ENCODE measurements around the gene SNCG. TPM values are rescaled to one million over a fixed set of nuclear protein-coding genes. Genes with fewer than 3 reads are reported as not detected.

The SNCG gene
- polyA plus RNA-seq (4.1 and 6.1 TPM in 2 replicates), polyA minus RNA-seq (2.8 TPM in 1 of 2 replicates, not detected in the other)

DNA sequence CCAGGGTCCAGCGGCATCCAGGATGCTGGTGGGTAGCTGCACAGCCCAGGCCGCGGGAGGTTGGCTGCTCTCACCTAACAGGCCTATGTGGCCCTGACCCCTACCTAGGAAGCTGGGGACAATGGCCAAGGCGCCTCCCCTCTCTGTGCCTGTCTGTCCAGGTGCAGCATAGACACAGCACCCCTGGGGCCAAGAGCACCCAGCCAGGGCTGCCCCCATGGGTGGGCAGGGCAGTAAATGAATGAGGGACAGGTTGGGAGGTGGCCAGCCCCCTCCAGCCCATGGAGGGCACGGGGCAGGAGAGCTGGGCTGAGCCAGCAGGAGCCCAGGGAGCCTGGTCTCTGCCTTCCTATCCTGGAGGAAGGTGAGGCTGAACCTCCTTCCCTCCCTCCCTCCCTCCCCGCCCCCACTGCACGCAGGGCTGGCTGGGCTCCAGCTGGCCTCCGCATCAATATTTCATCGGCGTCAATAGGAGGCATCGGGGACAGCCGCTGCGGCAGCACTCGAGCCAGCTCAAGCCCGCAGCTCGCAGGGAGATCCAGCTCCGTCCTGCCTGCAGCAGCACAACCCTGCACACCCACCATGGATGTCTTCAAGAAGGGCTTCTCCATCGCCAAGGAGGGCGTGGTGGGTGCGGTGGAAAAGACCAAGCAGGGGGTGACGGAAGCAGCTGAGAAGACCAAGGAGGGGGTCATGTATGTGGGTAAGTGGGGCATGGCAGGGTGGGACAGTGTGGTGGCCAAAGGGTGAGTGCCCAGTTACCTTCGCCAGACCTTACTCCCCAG is at the start of gene SNCG:
Gene SNCG (plus strand): TSS at position 484 of the 785 bp plus-strand sequence. CDS start 99 bp downstream, at position 583.
- Histone ChIP-seq H3K4me2 (ENCODE audit: low read length) (no peak within 1 kb of the TSS), H3F3A (ENCODE audit: insufficient read depth, low read length, poor library complexity, severe bottlenecking) (no peaks in the 10 kb centered on the region), H4K20me1 (ENCODE audit: insufficient read depth) (no peaks in the 10 kb centered on the region), H3K9me2 (ENCODE audit: insufficient read depth, low read length) (no peaks in the 10 kb centered on the region), H3K9ac (ENCODE audit: low read length) (no peak within 1 kb of the TSS), H3K4me3 (ENCODE audit: low read length) (no peak within 1 kb of the TSS), H3K36me3 (ENCODE audit: insufficient read depth, low read length) (no peaks in the 10 kb centered on the region), H3K27me3 (ENCODE audit: insufficient read depth, low read depth, low read length) (no peaks in the 10 kb centered on the region), H3K9me3 (ENCODE audit: low read length) (no peaks in the 10 kb centered on the region), H3K27ac (ENCODE audit: low read length) (no peak within 1 kb of the TSS), H2AFZ (ENCODE audit: low read depth, low read length) (no peak within 1 kb of the TSS), H3K79me2 (replicated peaks; ENCODE audit: insufficient read depth, low read length) (no peaks in the 10 kb centered on the region)
- TF ChIP-seq POLR2AphosphoS5 (IDR thresholded peaks at IDR 0.05) (no peak), EP300 (conservative IDR thresholded peaks at IDR 0.05; ENCODE audit: poor library complexity, severe bottlenecking) (no peak), EZH2 (IDR thresholded peaks at IDR 0.05; ENCODE audit: borderline replicate concordance, insufficient read depth, low read length, poor library complexity, severe bottlenecking) (no peak), SMC3 (conservative IDR thresholded peaks at IDR 0.05; ENCODE audit: poor library complexity) (no peak), RAD21 (conservative IDR thresholded peaks at IDR 0.05) (no peak), TAF1 (IDR thresholded peaks at IDR 0.05; ENCODE audit: low read depth) (no peak), REST (IDR thresholded peaks at IDR 0.05; ENCODE audit: borderline replicate concordance) (no peak), CTCF (IDR thresholded peaks at IDR 0.05; ENCODE audit: poor library complexity, severe bottlenecking) (no peak), MXI1 (conservative IDR thresholded peaks at IDR 0.05; ENCODE audit: poor library complexity, severe bottlenecking) (no peak)

DNA sequence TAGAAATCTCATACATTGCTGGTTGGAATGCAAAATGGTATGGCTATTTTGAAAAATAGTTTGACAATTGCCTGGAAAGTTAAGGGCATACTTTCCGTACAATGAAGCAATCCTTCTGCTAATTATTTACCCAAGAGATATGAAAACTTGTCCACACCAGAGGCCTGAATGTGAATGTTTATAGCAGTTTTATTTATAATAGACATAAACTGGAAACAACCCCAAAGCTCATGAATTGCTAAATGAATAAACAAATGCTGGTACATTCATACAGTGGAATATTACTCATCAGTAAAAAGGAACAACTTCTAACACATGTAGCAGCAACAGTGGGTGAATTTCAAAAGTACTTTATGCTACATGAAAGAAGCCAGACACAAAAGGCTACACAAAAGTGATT is 43.7 kb upstream of the SNCG start:
- H3K4me2 ChIP-seq (ENCODE audit: low read length): no peak overlapping the region

More for the DNA sequence above, 43.7 kb upstream of the SNCG start:
- no peak overlapping the region for H2AFZ ChIP-seq (ENCODE audit: low read depth, low read length)
- TF ChIP-seq MXI1 (conservative IDR thresholded peaks at IDR 0.05; ENCODE audit: poor library complexity, severe bottlenecking) (no peak), POLR2AphosphoS5 (IDR thresholded peaks at IDR 0.05) (no peak), EP300 (conservative IDR thresholded peaks at IDR 0.05; ENCODE audit: poor library complexity, severe bottlenecking) (no peak), REST (IDR thresholded peaks at IDR 0.05; ENCODE audit: borderline replicate concordance) (no peak), RAD21 (conservative IDR thresholded peaks at IDR 0.05) (no peak), TAF1 (IDR thresholded peaks at IDR 0.05; ENCODE audit: low read depth) (no peak), EZH2 (IDR thresholded peaks at IDR 0.05; ENCODE audit: borderline replicate concordance, insufficient read depth, low read length, poor library complexity, severe bottlenecking) (no peak), SMC3 (conservative IDR thresholded peaks at IDR 0.05; ENCODE audit: poor library complexity) (no peak), CTCF (IDR thresholded peaks at IDR 0.05; ENCODE audit: poor library complexity, severe bottlenecking) (no peak)
- no peaks in the 10 kb centered on the region for H3K27me3 ChIP-seq (ENCODE audit: insufficient read depth, low read depth, low read length)
- H3K9me2 ChIP-seq (ENCODE audit: insufficient read depth, low read length): no peaks in the 10 kb centered on the region
- H3K79me2 ChIP-seq (replicated peaks; ENCODE audit: insufficient read depth, low read length): no peaks in the 10 kb centered on the region
- H3K9me3 ChIP-seq (ENCODE audit: low read length): no peaks in the 10 kb centered on the region
- H3K36me3 ChIP-seq (ENCODE audit: insufficient read depth, low read length): no peaks in the 10 kb centered on the region
- no peaks in the 10 kb centered on the region for H3F3A ChIP-seq (ENCODE audit: insufficient read depth, low read length, poor library complexity, severe bottlenecking)
- H4K20me1 ChIP-seq (ENCODE audit: insufficient read depth): no peaks in the 10 kb centered on the region
- H3K4me3 ChIP-seq (ENCODE audit: low read length): no peak overlapping the region
- no peak overlapping the region for H3K27ac ChIP-seq (ENCODE audit: low read length)
- H3K9ac ChIP-seq (ENCODE audit: low read length): no peak overlapping the region
